Neuronal stem cell (in vitro differentiated cells): Measurements from ENCODE around the gene ITGA8.

Source experiments
- DNase-seq: peaks from one replicate; pipeline ENCODE4 v3.0.0-alpha.2; 2013; ENCODE audit warnings: low spot score
- H2AFZ ChIP-seq: one replicate; pipeline ENCODE4 v1.6.1; 2013; ENCODE audit warnings: mild to moderate bottlenecking, low read length, inconsistent platforms
- H2AK5ac ChIP-seq: 2 replicates; pipeline ENCODE4 v1.6.1; 2013; ENCODE audit warnings: low read depth, mild to moderate bottlenecking, inconsistent platforms, low read length, moderate library complexity, mixed read lengths
- H2BK120ac ChIP-seq: 2 replicates; pipeline ENCODE4 v1.6.1; 2013; ENCODE audit warnings: low read depth, mild to moderate bottlenecking, inconsistent platforms, low read length, moderate library complexity, mixed read lengths
- H2BK12ac ChIP-seq: one replicate; pipeline ENCODE4 v1.6.1; 2013; ENCODE audit warnings: low read length, inconsistent platforms
- H2BK15ac ChIP-seq: 2 replicates; pipeline ENCODE4 v1.6.1; 2013; ENCODE audit warnings: mild to moderate bottlenecking, low read length, inconsistent platforms, mixed read lengths
- H2BK5ac ChIP-seq: one replicate; pipeline ENCODE4 v1.6.1; 2013; ENCODE audit warnings: inconsistent platforms, mild to moderate bottlenecking, low read length, moderate library complexity
- H3K14ac ChIP-seq: one replicate; pipeline ENCODE4 v1.6.1; 2013; ENCODE audit warnings: low read length, inconsistent platforms
- H3K18ac ChIP-seq: 2 replicates; pipeline ENCODE4 v1.6.1; 2013; ENCODE audit warnings: low read length, inconsistent platforms
- H3K23ac ChIP-seq: 2 replicates; pipeline ENCODE4 v1.6.1; 2013; ENCODE audit warnings: low read depth, mild to moderate bottlenecking, mixed read lengths, low read length, inconsistent platforms; ENCODE audit not compliant: poor library complexity
- H3K27ac ChIP-seq: replicated peaks from 3 replicates; pipeline ENCODE4 v1.5.1; 2013; ENCODE audit warnings: low read length, inconsistent platforms
- H3K27me3 ChIP-seq, 3 experiments: 2 replicates each; pipeline ENCODE4 v1.6.1; 2013; ENCODE audit warnings: low read length in 3 of 3, mild to moderate bottlenecking in 2 of 3, inconsistent platforms in 1 of 3, low read depth in 1 of 3, mixed read lengths in 1 of 3, moderate library complexity in 1 of 3; ENCODE audit not compliant: control insufficient read depth in 3 of 3, insufficient read depth in 3 of 3
- H3K36me3 ChIP-seq, 2 donors: replicated peaks in 1 of 2; 2 replicates each; pipeline ENCODE4 v1.6.1; 2013; ENCODE audit warnings: low read length in 2 of 2; ENCODE audit not compliant: control insufficient read depth in 2 of 2, insufficient read depth in 2 of 2
- H3K4ac ChIP-seq: 2 replicates; pipeline ENCODE4 v1.6.1; 2013; ENCODE audit warnings: inconsistent platforms, mild to moderate bottlenecking, low read length, moderate library complexity
- H3K4me1 ChIP-seq, 2 donors: 1 replicate in 1 of 2; 2 replicates in 1 of 2; pipeline ENCODE4 v1.6.1; 2013; ENCODE audit warnings: low read length in 2 of 2, low read depth in 1 of 2; ENCODE audit not compliant: control insufficient read depth in 2 of 2, insufficient read depth in 1 of 2
- H3K4me2 ChIP-seq: one replicate; pipeline ENCODE4 v1.6.1; 2013; ENCODE audit warnings: mild to moderate bottlenecking, low read length, inconsistent platforms; ENCODE audit not compliant: insufficient read depth, poor library complexity, severe bottlenecking
- H3K4me3 ChIP-seq, 2 donors: 2 replicates each; pipeline ENCODE4 v1.5.1; 2013; ENCODE audit warnings: low read length in 2 of 2, mild to moderate bottlenecking in 2 of 2, inconsistent platforms in 1 of 2, moderate library complexity in 1 of 2
- H3K79me1 ChIP-seq: one replicate; pipeline ENCODE4 v1.6.1; 2013; ENCODE audit warnings: low read depth, mild to moderate bottlenecking, inconsistent platforms, low read length, moderate library complexity
- H3K9ac ChIP-seq: one replicate; pipeline ENCODE4 v1.6.1; 2013; ENCODE audit warnings: mild to moderate bottlenecking, low read depth, low read length, inconsistent platforms; ENCODE audit not compliant: poor library complexity
- H3K9me3 ChIP-seq, 2 donors: replicated peaks in 1 of 2; 2 replicates each; pipeline versions ENCODE3 to v1.6.1; 2013; ENCODE audit warnings: low read length in 2 of 2, mild to moderate bottlenecking in 2 of 2, inconsistent platforms in 1 of 2, low read depth in 1 of 2, mixed read lengths in 1 of 2, moderate library complexity in 1 of 2; ENCODE audit not compliant: control insufficient read depth in 2 of 2, insufficient read depth in 1 of 2
- H4K8ac ChIP-seq: one replicate; pipeline ENCODE4 v1.6.1; 2013; ENCODE audit warnings: low read depth, mild to moderate bottlenecking, inconsistent platforms, low read length, moderate library complexity
- H4K91ac ChIP-seq: one replicate; pipeline ENCODE4 v1.6.1; 2013; ENCODE audit warnings: low read length, low read depth, mild to moderate bottlenecking, inconsistent platforms; ENCODE audit not compliant: poor library complexity
- WGBS, 2 donors: extraction: QIAGEN DNeasy Blood & Tissue Kit; methylation state at CpG; one replicate each; pipeline ENCODE4 v1.1.7; 2013; ENCODE audit warnings: missing lambda C conversion rate in 2 of 2, mixed read lengths in 1 of 2; ENCODE audit not compliant: insufficient read length in 2 of 2, insufficient replicate concordance in 1 of 2; ENCODE audit errors: extremely low coverage in 2 of 2; 5-methylcytosine and 5-hydroxymethylcytosine counted together

ITGA8 gene

DNA sequence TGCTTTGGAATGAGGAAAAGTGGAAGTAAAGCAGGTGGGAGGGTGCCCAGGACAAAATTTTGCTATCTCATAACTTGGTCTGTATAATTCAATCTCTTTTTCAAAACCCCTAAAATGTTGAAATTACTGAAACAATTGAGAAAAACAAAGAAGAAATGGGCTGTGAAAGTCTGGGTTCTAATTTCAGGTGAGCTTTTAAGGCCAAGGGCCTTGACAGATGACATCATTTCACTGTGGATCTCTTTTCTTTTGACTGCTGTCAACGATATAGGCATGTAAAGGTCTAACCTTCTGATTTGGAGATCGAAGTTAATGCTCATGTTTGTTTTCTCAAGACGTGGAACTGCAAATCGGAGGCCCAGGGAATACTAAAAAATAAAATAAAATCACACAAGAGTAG, 127.8 kb downstream of the ITGA8 start:
- no peak overlapping the region for H2BK5ac ChIP-seq
- H3K4me3 ChIP-seq: no peak overlapping the region
- H4K8ac ChIP-seq: no peak overlapping the region
- no CpG with 5 or more reads among the region's 4 CpGs for WGBS, 2 donors
- no peaks in the 10 kb centered on the region for H3K4me1 ChIP-seq
- no peak overlapping the region for H2BK15ac ChIP-seq
- no peak overlapping the region for H3K18ac ChIP-seq
- peaks cover 0 to 5% of the 10 kb centered on the region in 2 donors for H3K9me3 ChIP-seq
- no peak overlapping the region for H4K91ac ChIP-seq
- H3K14ac ChIP-seq: no peak overlapping the region
- no peak overlapping the region for H3K9ac ChIP-seq
- no peaks in the 10 kb centered on the region for H3K36me3 ChIP-seq
- no peak for DNase-seq
- H3K4me2 ChIP-seq: no peak overlapping the region
- H3K27me3 ChIP-seq: no peaks in the 10 kb centered on the region
- H2BK12ac ChIP-seq: no peak overlapping the region
- no peaks in the 10 kb centered on the region for H3K79me1 ChIP-seq
- no peak overlapping the region for H2BK120ac ChIP-seq
- no peak overlapping the region for H2AFZ ChIP-seq
- no peak overlapping the region for H3K4ac ChIP-seq
- no peak overlapping the region for H3K23ac ChIP-seq
- no peak overlapping the region for H2AK5ac ChIP-seq
- H3K27ac ChIP-seq: no peak overlapping the region

DNA sequence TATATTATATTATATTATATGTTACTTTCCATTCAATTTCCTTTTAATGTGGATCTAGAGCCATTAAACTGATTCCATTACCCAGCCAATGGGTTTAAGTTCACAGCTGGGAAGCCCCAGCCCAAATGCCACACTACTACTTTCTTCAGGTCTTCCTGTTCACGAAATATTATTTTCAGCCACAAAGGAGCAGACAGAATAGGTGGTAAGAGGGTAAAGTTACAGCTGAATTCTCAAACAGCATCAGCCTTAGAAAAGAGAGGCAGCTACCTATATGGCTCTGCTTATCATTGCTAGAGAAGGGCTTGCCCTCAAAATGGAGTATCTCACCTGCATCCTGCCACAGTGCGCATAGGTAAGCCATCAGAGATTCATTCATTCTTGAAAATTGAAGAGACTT, 128.3 kb downstream of the ITGA8 start:
- no peak overlapping the region for H3K27ac ChIP-seq
- no peak overlapping the region for H3K4ac ChIP-seq
- DNase-seq: no peak
- H3K4me3 ChIP-seq: no peak overlapping the region
- peaks cover 0 to 5% of the 10 kb centered on the region in 2 donors for H3K9me3 ChIP-seq
- no peaks in the 10 kb centered on the region for H3K4me1 ChIP-seq
- H2BK120ac ChIP-seq: no peak overlapping the region
- H2AK5ac ChIP-seq: no peak overlapping the region
- H3K14ac ChIP-seq: no peak overlapping the region
- H2BK15ac ChIP-seq: no peak overlapping the region
- no peak overlapping the region for H2BK5ac ChIP-seq
- no peak overlapping the region for H3K23ac ChIP-seq
- no peaks in the 10 kb centered on the region for H3K27me3 ChIP-seq
- H2BK12ac ChIP-seq: no peak overlapping the region
- H3K79me1 ChIP-seq: no peaks in the 10 kb centered on the region
- no CpG with 5 or more reads among the region's 2 CpGs for WGBS, 2 donors
- no peak overlapping the region for H4K8ac ChIP-seq
- H3K18ac ChIP-seq: no peak overlapping the region
- H3K9ac ChIP-seq: no peak overlapping the region
- no peak overlapping the region for H2AFZ ChIP-seq
- no peaks in the 10 kb centered on the region for H3K36me3 ChIP-seq
- H3K4me2 ChIP-seq: no peak overlapping the region
- no peak overlapping the region for H4K91ac ChIP-seq

DNA sequence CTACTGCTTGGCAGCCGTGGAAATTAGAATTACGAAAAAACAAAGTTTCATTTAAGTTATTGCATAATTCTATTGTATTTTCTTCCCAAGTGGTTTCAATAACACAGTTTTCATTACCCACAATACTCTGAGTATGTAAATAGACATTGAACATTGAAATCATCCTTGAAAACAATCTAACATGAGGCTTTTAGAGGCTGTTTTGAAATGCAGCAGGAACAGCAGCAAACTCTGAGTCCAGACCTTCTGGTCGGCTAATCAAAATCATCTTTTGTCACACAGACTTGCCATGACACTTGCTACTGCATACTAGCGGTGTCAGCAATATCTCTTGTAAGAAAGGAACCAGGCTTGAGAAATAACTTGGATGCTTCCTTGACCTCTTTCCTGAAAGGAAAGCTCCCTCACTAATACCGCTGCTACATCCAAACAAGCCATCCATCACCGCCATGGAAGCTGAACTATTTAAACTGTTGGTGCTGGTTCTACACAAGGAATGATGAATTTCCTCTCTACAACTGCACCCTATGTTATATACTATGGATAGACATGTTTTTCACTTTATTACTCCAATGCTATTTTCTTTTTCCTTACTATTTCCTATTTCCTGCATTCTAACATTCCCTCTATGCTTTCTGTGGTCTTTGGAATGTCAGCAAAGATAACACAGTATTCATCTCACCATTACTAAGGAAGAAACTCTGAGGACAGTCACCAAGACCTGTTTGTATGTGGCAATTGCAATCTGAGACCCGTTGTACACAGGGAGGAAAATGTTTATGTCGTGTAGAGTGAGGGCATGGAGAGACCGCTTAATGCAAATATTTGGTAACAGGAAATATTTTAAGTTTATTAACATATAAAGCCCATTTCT, 130.8 kb downstream of the ITGA8 start:
- DNase-seq: no peak
- H2BK5ac ChIP-seq: no peak overlapping the region
- H3K4me1 ChIP-seq: no peaks in the 10 kb centered on the region
- no peak overlapping the region for H3K23ac ChIP-seq
- H3K9me3 ChIP-seq: peaks cover 0 to 5% of the 10 kb centered on the region in 2 donors
- H3K18ac ChIP-seq: no peak overlapping the region
- no peak overlapping the region for H3K14ac ChIP-seq
- no peak overlapping the region for H2BK120ac ChIP-seq
- H3K27me3 ChIP-seq: no peaks in the 10 kb centered on the region
- no peak overlapping the region for H4K91ac ChIP-seq
- no peak overlapping the region for H2AFZ ChIP-seq
- no peak overlapping the region for H2AK5ac ChIP-seq
- WGBS, 2 donors: no CpG with 5 or more reads among the region's 9 CpGs
- H2BK15ac ChIP-seq: no peak overlapping the region
- H3K79me1 ChIP-seq: no peaks in the 10 kb centered on the region
- no peak overlapping the region for H3K4me3 ChIP-seq
- H3K4me2 ChIP-seq: no peak overlapping the region
- no peak overlapping the region for H3K4ac ChIP-seq
- H3K36me3 ChIP-seq: no peaks in the 10 kb centered on the region
- H2BK12ac ChIP-seq: no peak overlapping the region
- H4K8ac ChIP-seq: no peak overlapping the region
- H3K9ac ChIP-seq: no peak overlapping the region
- no peak overlapping the region for H3K27ac ChIP-seq

DNA sequence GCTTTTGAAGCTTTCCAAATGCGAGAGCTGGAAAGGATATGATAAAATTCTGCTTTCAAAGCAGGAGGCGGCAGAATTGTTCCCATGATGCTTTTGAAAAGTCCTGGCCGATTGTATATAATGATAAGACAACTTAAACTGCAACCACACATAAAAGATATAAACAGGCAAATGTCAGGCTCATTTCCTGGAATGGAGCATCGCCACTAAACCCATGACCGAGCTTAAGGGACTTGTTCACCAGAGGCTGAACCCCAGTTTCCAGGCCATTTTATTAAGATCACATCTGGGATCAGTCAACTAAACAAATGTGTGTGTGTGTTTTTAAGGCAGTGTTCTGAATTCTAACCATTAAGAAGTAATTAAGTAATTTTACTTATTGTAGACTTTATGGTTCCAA, 131.6 kb downstream of the ITGA8 start:
- H3K4ac ChIP-seq: no peak overlapping the region
- H3K23ac ChIP-seq: no peak overlapping the region
- H2AFZ ChIP-seq: no peak overlapping the region
- no peak for DNase-seq
- H4K8ac ChIP-seq: no peak overlapping the region
- H2BK12ac ChIP-seq: no peak overlapping the region
- H2AK5ac ChIP-seq: no peak overlapping the region
- no peak overlapping the region for H3K14ac ChIP-seq
- H3K18ac ChIP-seq: no peak overlapping the region
- no peak overlapping the region for H3K4me3 ChIP-seq
- no peak overlapping the region for H2BK5ac ChIP-seq
- peaks cover 0 to 5% of the 10 kb centered on the region in 2 donors for H3K9me3 ChIP-seq
- no peak overlapping the region for H2BK15ac ChIP-seq
- no peaks in the 10 kb centered on the region for H3K36me3 ChIP-seq
- no peak overlapping the region for H3K9ac ChIP-seq
- H4K91ac ChIP-seq: no peak overlapping the region
- no peak overlapping the region for H2BK120ac ChIP-seq
- WGBS, 2 donors: no CpG with 5 or more reads among the region's 5 CpGs
- H3K79me1 ChIP-seq: no peaks in the 10 kb centered on the region
- no peaks in the 10 kb centered on the region for H3K4me1 ChIP-seq
- no peak overlapping the region for H3K4me2 ChIP-seq
- no peaks in the 10 kb centered on the region for H3K27me3 ChIP-seq
- H3K27ac ChIP-seq: no peak overlapping the region
